K562 (cell line): Measurements from ENCODE around the gene GBX1. TPM values are rescaled to one million over a fixed set of nuclear protein-coding genes. Genes with fewer than 3 reads are reported as not detected.

Source experiments
- ARNT ChIP-seq, 2 experiments: fragments of 450-650 bp; IDR thresholded peaks; 2 replicates each; pipeline ENCODE4 v1.6.1; 2016; ENCODE audit warnings: mild to moderate bottlenecking in 1 of 2
- ATF1 ChIP-seq, 2 experiments: fragments of 450-650 bp in 1 of 2; IDR thresholded peaks; 2 replicates each; pipeline ENCODE4 v1.6.1; 2016; ENCODE audit warnings: missing compliant biosample characterization in 1 of 2, missing genetic modification characterization in 1 of 2
- ATF3 ChIP-seq, 2 experiments: fragments of 450-650 bp in 1 of 2; sonication (generic) in 1 of 2; formaldehyde crosslinking in 1 of 2; IDR thresholded peaks in 1 of 2; conservative IDR thresholded peaks in 1 of 2; 2 replicates each; pipeline versions ENCODE4 v1.6.1 to v1.8.1; 2016 to 2023; ENCODE audit warnings: mild to moderate bottlenecking in 2 of 2, moderate library complexity in 2 of 2, inconsistent platforms in 1 of 2, missing genetic modification reagents in 1 of 2
- CREBBP ChIP-seq: IDR thresholded peaks from one replicate; pipeline ENCODE4 v1.6.1; 2012; ENCODE audit warnings: low read depth, mild to moderate bottlenecking, control low read depth, inconsistent platforms, low read length
- DACH1 ChIP-seq: fragments of 450-650 bp; IDR thresholded peaks from 2 replicates; pipeline ENCODE4 v1.6.1; 2018; ENCODE audit not compliant: partially characterized antibody
- DMBX1 ChIP-seq: fragments of 250-450 bp; sonication (Bioruptor Pico); IDR thresholded peaks from 2 replicates; pipeline ENCODE4 v1.8.0; 2022; ENCODE audit warnings: inconsistent platforms, mild to moderate bottlenecking, moderate library complexity, borderline replicate concordance
- HBP1 ChIP-seq: fragments of 450-650 bp; formaldehyde crosslinking; IDR thresholded peaks from 2 replicates; pipeline ENCODE4 v1.4.0; 2022; ENCODE audit warnings: missing genetic modification characterization
- MCM3 ChIP-seq: fragments of 450-650 bp; IDR thresholded peaks from 2 replicates; pipeline ENCODE4 v1.6.1; 2016
- NCOA2 ChIP-seq, 2 experiments: fragments of 450-650 bp; IDR thresholded peaks; 2 replicates each; pipeline ENCODE4 v1.6.1; 2018; ENCODE audit warnings: mild to moderate bottlenecking in 2 of 2, moderate library complexity in 1 of 2; ENCODE audit not compliant: partially characterized antibody in 2 of 2
- NUFIP1 ChIP-seq: fragments of 450-650 bp; IDR thresholded peaks from 2 replicates; pipeline ENCODE4 v1.6.1; 2018; ENCODE audit not compliant: partially characterized antibody
- SMARCE1 ChIP-seq: fragments of 450-650 bp; IDR thresholded peaks from 2 replicates; pipeline ENCODE4 v1.7.1; 2016; ENCODE audit warnings: mild to moderate bottlenecking
- SOX6 ChIP-seq: fragments of 450-650 bp; IDR thresholded peaks from 2 replicates; pipeline ENCODE4 v1.6.1; 2014; ENCODE audit warnings: mild to moderate bottlenecking
- U2AF2 ChIP-seq: fragments of 200-400 bp; formaldehyde crosslinking; optimal IDR thresholded peaks from 2 replicates; pipeline ENCODE3; 2017; ENCODE audit warnings: low read depth, mild to moderate bottlenecking, low read length
- ZBTB17 ChIP-seq: fragments of 450-650 bp; formaldehyde crosslinking; IDR thresholded peaks from 2 replicates; pipeline ENCODE4 v1.4.0; 2020; ENCODE audit warnings: mild to moderate bottlenecking
- ZMIZ1 ChIP-seq, 2 experiments: fragments of 150-350 bp in 1 of 2; IDR thresholded peaks; 2 replicates each; pipeline ENCODE4 v1.6.1; 2012 to 2016; ENCODE audit warnings: low read depth in 2 of 2, low read length in 2 of 2, mild to moderate bottlenecking in 1 of 2, moderate library complexity in 1 of 2
- ZNF699 ChIP-seq: fragments of 250-450 bp; sonication (Bioruptor Pico); IDR thresholded peaks from 2 replicates; pipeline ENCODE4 v1.8.0; 2021; ENCODE audit warnings: mild to moderate bottlenecking, moderate library complexity; ENCODE audit not compliant: insufficient replicate concordance
- polyA plus RNA-seq, 8 experiments: library from polyadenylated mRNA; depleted of rRNA in 4 of 8; stranded (reverse) in 5 of 8; unstranded in 3 of 8; fragments of >200 nt; fragmentation: Nextera tagmentation in 2 of 8; fragmentation: Illumina TruSeq in 1 of 8; extraction: Ambion mirVana in 2 of 8; extraction: Trizol in 1 of 8; gene quantifications; 2 replicates each; pipeline versions ENCODE4 v1.2.1 to v1.2.3, GENCODE V29; 2011 to 2014; ENCODE audit warnings: inconsistent platforms in 1 of 8, missing spikeins in 1 of 8
- total RNA-seq, 7 experiments: library from RNA; depleted of rRNA in 6 of 7; stranded (reverse); fragments of >200 nt in 6 of 7; fragmentation: Illumina TruSeq in 2 of 7; extraction: Trizol in 2 of 7; gene quantifications; 2 replicates each; pipeline versions ENCODE4 v1.2.1 to v1.2.3, GENCODE V29; 2011 to 2021; ENCODE audit warnings: low replicate concordance in 1 of 7
- TF ChIP-seq, protein P1 (sequence below): fragments of 450-650 bp; formaldehyde crosslinking; IDR thresholded peaks from 2 replicates; pipeline ENCODE4 v1.4.0; 2022; ENCODE audit warnings: mild to moderate bottlenecking, moderate library complexity
- TF ChIP-seq, protein P2 (sequence below): IDR thresholded peaks from 2 replicates; pipeline ENCODE4 v1.6.1; 2016; ENCODE audit warnings: missing genetic modification characterization, missing compliant biosample characterization

Gene GBX1
- total and polyA plus RNA-seq, 9 of the 15 experiments (the other 6 are each of a cell fraction or from before 2014, with no cell fraction given), result not detected

- TF ChIP-seq ATF3 (IDR thresholded peaks at IDR 0.05), result no peak
- no peak for TF ChIP-seq ATF3 (CRISPR knock-in tag; conservative IDR thresholded peaks at IDR 0.05)
- no peak for TF ChIP-seq ZNF699
- TF ChIP-seq ATF1 (CRISPR knock-in tag; IDR thresholded peaks at IDR 0.05), result no peak
- 0 out of 2 replicates have a peak, but pooled peaks have one; percentile 26 for TF ChIP-seq ATF1 (tag; IDR thresholded peaks at IDR 0.05)
- peak; percentile 56; the same call in 1 of the 2 replicates for TF ChIP-seq HBP1 (CRISPR knock-in tag)
- TF ChIP-seq SOX6, result 0 out of 2 replicates have a peak, but pooled peaks have one; percentile 14
- TF ChIP-seq NUFIP1, result peak; percentile 8
- no peak for TF ChIP-seq NCOA2 (IDR thresholded peaks at IDR 0.05; ENCODE audit: partially characterized antibody in 2 of 2)
- no peak for TF ChIP-seq ZBTB17 (CRISPR knock-in tag)
- TF ChIP-seq DMBX1, result no peak
- TF ChIP-seq, protein P1, sequence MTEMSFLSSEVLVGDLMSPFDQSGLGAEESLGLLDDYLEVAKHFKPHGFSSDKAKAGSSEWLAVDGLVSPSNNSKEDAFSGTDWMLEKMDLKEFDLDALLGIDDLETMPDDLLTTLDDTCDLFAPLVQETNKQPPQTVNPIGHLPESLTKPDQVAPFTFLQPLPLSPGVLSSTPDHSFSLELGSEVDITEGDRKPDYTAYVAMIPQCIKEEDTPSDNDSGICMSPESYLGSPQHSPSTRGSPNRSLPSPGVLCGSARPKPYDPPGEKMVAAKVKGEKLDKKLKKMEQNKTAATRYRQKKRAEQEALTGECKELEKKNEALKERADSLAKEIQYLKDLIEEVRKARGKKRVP (CRISPR knock-in tag), result no peak
- TF ChIP-seq, protein P2, sequence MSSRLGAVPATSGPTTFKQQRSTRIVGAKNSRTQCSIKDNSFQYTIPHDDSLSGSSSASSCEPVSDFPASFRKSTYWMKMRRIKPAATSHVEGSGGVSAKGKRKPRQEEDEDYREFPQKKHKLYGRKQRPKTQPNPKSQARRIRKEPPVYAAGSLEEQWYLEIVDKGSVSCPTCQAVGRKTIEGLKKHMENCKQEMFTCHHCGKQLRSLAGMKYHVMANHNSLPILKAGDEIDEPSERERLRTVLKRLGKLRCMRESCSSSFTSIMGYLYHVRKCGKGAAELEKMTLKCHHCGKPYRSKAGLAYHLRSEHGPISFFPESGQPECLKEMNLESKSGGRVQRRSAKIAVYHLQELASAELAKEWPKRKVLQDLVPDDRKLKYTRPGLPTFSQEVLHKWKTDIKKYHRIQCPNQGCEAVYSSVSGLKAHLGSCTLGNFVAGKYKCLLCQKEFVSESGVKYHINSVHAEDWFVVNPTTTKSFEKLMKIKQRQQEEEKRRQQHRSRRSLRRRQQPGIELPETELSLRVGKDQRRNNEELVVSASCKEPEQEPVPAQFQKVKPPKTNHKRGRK (tag), result peak; percentile 94
- TF ChIP-seq ZMIZ1 (IDR thresholded peaks at IDR 0.05; ENCODE audit: low read depth in 2 of 2, low read length in 2 of 2), result no peak
- no peak for TF ChIP-seq DACH1
- TF ChIP-seq ARNT (IDR thresholded peaks at IDR 0.05), result peak in 1 of 2 experiments; percentile 61; a peak in 1 of 4 replicates
- TF ChIP-seq CREBBP, result no peak
- 0 out of 2 replicates have a peak, but pooled peaks have one; percentile 47 for TF ChIP-seq MCM3
- TF ChIP-seq U2AF2, result no peak
- TF ChIP-seq SMARCE1, result peak; percentile 65; the same call in 1 of the 2 replicates
Observed at GRCh38 chr7:151168003-151168786, 701 bp upstream of the GBX1 start (continued).
